Stomach (tissue), 9 donors: Measurements from ENCODE around the gene BCAS3. TPM values are rescaled to one million over a fixed set of nuclear protein-coding genes. Genes with fewer than 3 reads are reported as not detected.

Experiments used
- DNase-seq, 2 donors: peaks; one replicate each; pipeline versions ENCODE4 v3.0.0 to v3.0.0-alpha.2; 2013 to 2019
- H3K27ac ChIP-seq, 5 donors: fragments of 200-600 bp in 4 of 5; sonication (generic) in 4 of 5; one replicate each; pipeline ENCODE4 v1.5.1; 2013 to 2019; ENCODE audit warnings: mild to moderate bottlenecking in 1 of 5, moderate library complexity in 1 of 5
- H3K27me3 ChIP-seq, 3 donors: fragments of 200-600 bp; sonication (generic); one replicate each; pipeline ENCODE4 v1.5.1; 2017 to 2019; ENCODE audit warnings: mixed run types in 1 of 3
- H3K36me3 ChIP-seq, 4 donors: fragments of 200-600 bp; sonication (generic); 1 replicate in 3 of 4; 2 replicates in 1 of 4; pipeline ENCODE4 v1.5.1; 2016 to 2019
- H3K4me1 ChIP-seq, 4 donors: fragments of 200-600 bp; sonication (generic); one replicate each; pipeline ENCODE4 v1.5.1; 2016 to 2019
- H3K4me3 ChIP-seq, 4 donors: fragments of 200-600 bp; sonication (generic) in 3 of 4; one replicate each; pipeline ENCODE4 v1.5.1; 2016 to 2019; ENCODE audit warnings: mild to moderate bottlenecking in 1 of 4
- H3K9me3 ChIP-seq, 4 donors: fragments of 200-600 bp; sonication (generic); one replicate each; pipeline ENCODE4 v1.5.1; 2016 to 2019
- CTCF ChIP-seq, 7 experiments: fragments of 450-650 bp in 4 of 7; fragments of 200-600 bp in 3 of 7; sonication (generic) in 3 of 7; IDR thresholded peaks; one replicate each; pipeline ENCODE4 v1.5.1; 2016 to 2019; ENCODE audit warnings: antibody characterized with exemption in 7 of 7, control low read depth in 2 of 7, mild to moderate bottlenecking in 1 of 7
- EP300 ChIP-seq: sonication (generic); formaldehyde crosslinking; IDR thresholded peaks from one replicate; pipeline ENCODE4 v1.6.1; 2017; ENCODE audit warnings: antibody characterized with exemption
- POLR2A ChIP-seq, 4 donors: fragments of 450-650 bp; IDR thresholded peaks; one replicate each; pipeline ENCODE4 v1.6.1; 2016; ENCODE audit warnings: antibody characterized with exemption in 4 of 4, control low read depth in 2 of 4, mild to moderate bottlenecking in 1 of 4, moderate library complexity in 1 of 4
- POLR2AphosphoS5 ChIP-seq, 3 donors: sonication (generic); formaldehyde crosslinking; IDR thresholded peaks; one replicate each; pipeline ENCODE4 v1.6.1; 2016; ENCODE audit warnings: antibody characterized with exemption in 3 of 3
- WGBS, 5 donors: extraction: QIAGEN DNeasy Blood & Tissue Kit in 3 of 5; methylation state at CpG; one replicate each; pipeline versions ENCODE4 v1.1.5 to v1.1.7; 2013 to 2018; 5-methylcytosine and 5-hydroxymethylcytosine counted together
- intact Hi-C: fragments of 100-400 bp; cut with DNase I; formaldehyde crosslinking; loops from one replicate; pipeline ENCODE4 v1.15.1; 2023; ENCODE audit warnings: low total_unique reads
- polyA plus RNA-seq, 3 donors: library from polyadenylated mRNA; stranded (reverse); fragments of 200-250 nt; gene quantifications; one replicate each; pipeline ENCODE4 v1.2.3, GENCODE V29; 2013
- total RNA-seq, 5 donors: library from RNA; depleted of rRNA; stranded (reverse); fragments of >200 nt; gene quantifications; one replicate each; pipeline versions ENCODE4 v1.1.0 to v1.2.3, GENCODE V29; 2014 to 2016
- donor health status: healthy with polysubstance abuse.
- donor health status: Bipolar disorder and iron deficiency.
- donor health status: healthy.

Gene BCAS3
- total and polyA plus RNA-seq, 8 donors = 4.9 to 150 (median 25.3) TPM

GRCh38 chr17:61106354-61106753 lies 428.7 kb downstream of the BCAS3 start:
- Histone ChIP-seq H3K4me3 (no peak overlapping the region), H3K36me3 (no peaks in the 10 kb centered on the region), H3K27me3 (no peaks in the 10 kb centered on the region), H3K9me3 (no peaks in the 10 kb centered on the region), H3K4me1 (peaks cover 0 to 8% (median 0%) of the 10 kb centered on the region in 4 donors), H3K27ac (no peak overlapping the region)
- intact Hi-C loops = no loop called here
- no peak for TF ChIP-seq EP300
- TF ChIP-seq POLR2A (IDR thresholded peaks at IDR 0.05) = no peak
- TF ChIP-seq POLR2AphosphoS5 (IDR thresholded peaks at IDR 0.05) = no peak
- no peak for TF ChIP-seq CTCF (IDR thresholded peaks at IDR 0.05)
- WGBS, 5 donors = 63 to 80% (median 72%) methylated on average over 4 of the region's 4 CpGs
- no peak for DNase-seq

- Histone ChIP-seq H3K36me3 (no peaks in the 10 kb centered on the region), H3K4me3 (no peak overlapping the region), H3K27me3 (no peaks in the 10 kb centered on the region), H3K4me1 (no peaks in the 10 kb centered on the region), H3K27ac (no peak overlapping the region), H3K9me3 (peaks cover 0 to 14% (median 7%) of the 10 kb centered on the region in 4 donors)
- WGBS, 5 donors = 75 to 97% (median 91%) methylated on average over 1 of the region's 1 CpG
- no peak for DNase-seq
- intact Hi-C loops = no loop called here
- no peak for TF ChIP-seq POLR2A (IDR thresholded peaks at IDR 0.05)
- no peak for TF ChIP-seq CTCF (IDR thresholded peaks at IDR 0.05)
Measured at GRCh38 chr17:61116577-61116976, 438.9 kb downstream of the BCAS3 start.

GRCh38 chr17:61117983-61118382 lies 440.3 kb downstream of the BCAS3 start:
- DNase-seq = no peak
- H3K4me1 ChIP-seq = no peaks in the 10 kb centered on the region
- H3K27ac ChIP-seq = no peak overlapping the region
- intact Hi-C loops = no loop called here
- H3K4me3 ChIP-seq = no peak overlapping the region
- TF ChIP-seq POLR2A (IDR thresholded peaks at IDR 0.05) (no peak), EP300 (no peak), POLR2AphosphoS5 (IDR thresholded peaks at IDR 0.05) (no peak), CTCF (IDR thresholded peaks at IDR 0.05) (no peak)
- peaks cover 0 to 14% (median 7%) of the 10 kb centered on the region in 4 donors for H3K9me3 ChIP-seq
- no peaks in the 10 kb centered on the region for H3K36me3 ChIP-seq
- 88 to 98% (median 89%) methylated on average over 4 of the region's 4 CpGs for whole genome bisulfite sequencing, 5 donors
- H3K27me3 ChIP-seq = no peaks in the 10 kb centered on the region

- no peak for DNase-seq
- no peak overlapping the region for H3K27ac ChIP-seq
- no peak overlapping the region for H3K4me3 ChIP-seq
- intact Hi-C loops = no loop called here
- no peaks in the 10 kb centered on the region for H3K27me3 ChIP-seq
- no peaks in the 10 kb centered on the region for H3K36me3 ChIP-seq
- H3K9me3 ChIP-seq = peaks cover 0 to 14% (median 7%) of the 10 kb centered on the region in 4 donors
- WGBS, 5 donors = 73 to 79% (median 75%) methylated on average over 2 of the region's 2 CpGs
- H3K4me1 ChIP-seq = no peaks in the 10 kb centered on the region
- TF ChIP-seq POLR2A (IDR thresholded peaks at IDR 0.05) (no peak), CTCF (IDR thresholded peaks at IDR 0.05) (no peak), POLR2AphosphoS5 (IDR thresholded peaks at IDR 0.05) (no peak), EP300 (no peak)
Measured at GRCh38 chr17:61118871-61119270, 441.2 kb downstream of the BCAS3 start.
